HG03280 (cell line): ENCODE data around the gene KLK2.

Experiments
- ATAC-seq: cut with Tn5 transposase; IDR thresholded peaks from one replicate; pipeline ENCODE4 v1.9.1; 2021; ENCODE audit warnings: mild to moderate bottlenecking, moderate library complexity; ENCODE audit not compliant: unreplicated experiment

Gene KLK2

DNA sequence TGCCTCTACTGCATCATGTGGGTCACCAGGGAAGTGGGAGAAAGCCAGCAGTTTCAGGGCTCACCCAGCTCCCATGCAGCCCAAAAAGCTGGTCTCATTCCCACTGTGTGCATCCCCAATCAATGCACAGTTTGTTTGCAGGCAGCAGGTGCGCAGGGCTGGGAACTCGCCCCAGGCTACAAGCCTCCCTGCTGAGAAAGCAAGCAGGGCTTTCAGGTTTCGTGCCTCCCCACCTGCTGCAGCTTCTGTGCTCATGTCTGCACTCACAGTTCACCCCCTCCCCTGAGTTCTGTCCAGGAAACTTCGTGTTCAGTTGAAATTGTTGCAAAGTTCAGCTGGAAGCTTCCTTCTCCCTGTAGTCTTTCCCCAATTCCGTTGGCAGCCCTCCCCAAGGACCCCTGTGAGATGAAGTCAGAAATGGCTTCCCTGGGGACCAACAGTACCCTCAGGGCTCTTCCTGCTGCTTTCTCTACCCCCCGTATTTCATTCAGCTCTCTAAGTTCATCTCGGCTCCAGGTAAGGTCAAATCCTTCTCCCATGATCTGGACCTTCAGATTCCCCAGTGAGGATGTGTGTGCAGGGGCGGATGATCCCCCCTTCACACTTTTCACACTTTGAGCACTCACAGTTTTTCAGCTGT, 28.8 kb upstream of the KLK2 start:
- no peak for ATAC-seq

DNA sequence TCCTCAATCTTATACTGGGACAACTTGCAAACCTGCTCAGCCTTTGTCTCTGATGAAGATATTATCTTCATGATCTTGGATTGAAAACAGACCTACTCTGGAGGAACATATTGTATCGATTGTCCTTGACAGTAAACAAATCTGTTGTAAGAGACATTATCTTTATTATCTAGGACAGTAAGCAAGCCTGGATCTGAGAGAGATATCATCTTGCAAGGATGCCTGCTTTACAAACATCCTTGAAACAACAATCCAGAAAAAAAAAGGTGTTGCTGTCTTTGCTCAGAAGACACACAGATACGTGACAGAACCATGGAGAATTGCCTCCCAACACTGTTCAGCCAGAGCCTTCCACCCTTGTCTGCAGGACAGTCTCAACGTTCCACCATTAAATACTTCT, 22.5 kb upstream of the KLK2 start:
- no peak for ATAC-seq

GRCh38 chr19:50851620-50852019, 21.6 kb upstream of the KLK2 start:
- ATAC-seq: no peak

- ATAC-seq: no peak
Observed at GRCh38 chr19:50854636-50855410, 18.4 kb upstream of the KLK2 start, which contains the start of gene KLK3. KLK3 (plus strand) TSS chr19:50854915; CDS start chr19:50854956, 41 bp downstream.

- no peak for ATAC-seq
Observed at GRCh38 chr19:50857366-50857765, 15.9 kb upstream of the KLK2 start.

- ATAC-seq: no peak
Observed at GRCh38 chr19:50858886-50859285, 14.4 kb upstream of the KLK2 start.

DNA sequence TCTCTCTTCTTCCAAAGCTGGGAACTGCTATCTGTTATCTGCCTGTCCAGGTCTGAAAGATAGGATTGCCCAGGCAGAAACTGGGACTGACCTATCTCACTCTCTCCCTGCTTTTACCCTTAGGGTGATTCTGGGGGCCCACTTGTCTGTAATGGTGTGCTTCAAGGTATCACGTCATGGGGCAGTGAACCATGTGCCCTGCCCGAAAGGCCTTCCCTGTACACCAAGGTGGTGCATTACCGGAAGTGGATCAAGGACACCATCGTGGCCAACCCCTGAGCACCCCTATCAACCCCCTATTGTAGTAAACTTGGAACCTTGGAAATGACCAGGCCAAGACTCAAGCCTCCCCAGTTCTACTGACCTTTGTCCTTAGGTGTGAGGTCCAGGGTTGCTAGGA, 13.4 kb upstream of the KLK2 start:
- ATAC-seq: no peak

- no peak for ATAC-seq
Observed at GRCh38 chr19:50861010-50861409, 12.2 kb upstream of the KLK2 start.

DNA sequence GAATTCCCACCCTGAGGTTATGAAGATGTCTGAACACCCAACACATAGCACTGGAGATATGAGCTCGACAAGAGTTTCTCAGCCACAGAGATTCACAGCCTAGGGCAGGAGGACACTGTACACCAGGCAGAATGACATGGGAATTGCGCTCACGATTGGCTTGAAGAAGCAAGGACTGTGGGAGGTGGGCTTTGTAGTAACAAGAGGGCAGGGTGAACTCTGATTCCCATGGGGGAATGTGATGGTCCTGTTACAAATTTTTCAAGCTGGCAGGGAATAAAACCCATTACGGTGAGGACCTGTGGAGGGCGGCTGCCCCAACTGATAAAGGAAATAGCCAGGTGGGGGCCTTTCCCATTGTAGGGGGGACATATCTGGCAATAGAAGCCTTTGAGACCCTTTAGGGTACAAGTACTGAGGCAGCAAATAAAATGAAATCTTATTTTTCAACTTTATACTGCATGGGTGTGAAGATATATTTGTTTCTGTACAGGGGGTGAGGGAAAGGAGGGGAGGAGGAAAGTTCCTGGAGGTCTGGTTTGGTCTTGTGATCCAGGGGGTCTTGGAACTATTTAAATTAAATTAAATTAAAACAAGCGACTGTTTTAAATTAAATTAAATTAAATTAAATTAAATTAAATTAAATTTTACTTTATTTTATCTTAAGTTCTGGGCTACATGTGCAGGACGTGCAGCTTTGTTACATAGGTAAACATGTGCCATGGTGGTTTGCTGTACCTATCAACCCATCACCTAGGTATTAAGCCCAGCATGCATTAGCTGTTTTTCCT, 11.5 kb upstream of the KLK2 start:
- no peak for ATAC-seq

- no peak for ATAC-seq
Observed at GRCh38 chr19:50869479-50869878, 3.8 kb upstream of the KLK2 start.

DNA sequence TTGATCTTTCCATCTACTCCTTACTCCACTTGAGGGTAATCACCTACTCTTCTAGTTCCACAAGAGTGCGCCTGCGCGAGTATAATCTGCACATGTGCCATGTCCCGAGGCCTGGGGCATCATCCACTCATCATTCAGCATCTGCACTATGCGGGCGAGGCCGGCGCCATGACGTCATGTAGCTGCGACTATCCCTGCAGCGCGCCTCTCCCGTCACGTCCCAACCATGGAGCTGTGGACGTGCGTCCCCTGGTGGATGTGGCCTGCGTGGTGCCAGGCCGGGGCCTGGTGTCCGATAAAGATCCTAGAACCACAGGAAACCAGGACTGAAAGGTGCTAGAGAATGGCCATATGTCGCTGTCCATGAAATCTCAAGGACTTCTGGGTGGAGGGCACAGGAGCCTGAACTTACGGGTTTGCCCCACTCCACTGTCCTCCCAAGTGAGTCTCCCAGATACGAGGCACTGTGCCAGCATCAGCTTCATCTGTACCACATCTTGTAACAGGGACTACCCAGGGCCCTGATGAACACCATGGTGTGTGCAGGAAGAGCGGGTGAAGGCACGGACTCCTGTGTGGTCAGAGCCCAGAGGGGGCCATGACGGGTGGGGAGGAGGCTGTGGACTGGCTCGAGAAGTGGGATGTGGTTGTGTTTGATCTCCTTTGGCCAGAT, 2.7 kb upstream of the KLK2 start:
- no peak for ATAC-seq

DNA sequence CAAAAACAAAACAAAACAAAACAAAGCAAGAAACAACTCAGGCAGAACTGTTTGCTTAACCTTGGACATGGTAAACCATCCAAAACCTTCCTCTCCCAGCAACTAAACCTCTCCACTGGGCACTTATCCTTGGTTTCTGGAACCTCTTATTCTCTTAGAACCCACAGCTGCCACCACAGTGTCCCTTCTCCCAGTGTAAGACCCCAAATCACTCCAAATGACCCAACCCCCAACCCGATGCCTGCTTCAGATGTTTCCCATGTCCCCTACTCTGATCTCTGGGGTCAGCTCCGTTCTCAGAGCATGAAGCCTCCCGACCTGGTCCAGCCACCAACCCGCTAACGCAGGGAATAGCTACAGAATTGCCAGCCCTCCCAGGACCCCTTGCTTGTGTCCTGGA, 972 bp downstream of the KLK2 start:
- ATAC-seq: no peak

DNA sequence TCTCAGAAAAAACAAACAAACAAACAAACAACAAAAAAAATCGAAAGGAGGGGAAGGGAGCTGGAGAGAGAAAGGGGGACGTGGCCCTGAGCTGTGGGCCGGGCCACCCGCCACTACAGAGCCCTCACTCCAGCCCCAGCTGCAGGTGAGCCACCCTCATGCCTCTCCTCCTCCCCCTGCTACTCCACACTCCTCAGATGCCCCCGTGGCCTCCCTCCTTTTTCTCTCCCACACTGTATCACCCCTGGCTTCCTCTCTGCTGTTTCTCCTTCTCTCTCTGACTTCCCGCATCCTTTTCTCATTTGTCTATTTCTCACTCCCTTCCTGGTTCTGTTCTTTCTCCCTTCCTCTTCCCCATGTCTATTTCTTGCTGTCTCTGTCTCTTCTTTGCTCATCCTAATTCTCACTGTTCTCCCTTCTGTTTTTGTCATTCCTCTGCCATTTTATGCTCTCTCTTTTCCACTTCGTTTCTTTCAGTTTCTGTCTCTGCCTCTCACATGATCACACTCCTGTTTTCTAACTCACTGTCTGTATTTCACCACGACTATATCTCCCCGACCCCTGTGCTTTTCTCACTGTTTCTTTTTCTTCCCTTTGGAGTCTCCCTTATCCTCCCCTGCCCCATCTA, 2.7 kb downstream of the KLK2 start:
- ATAC-seq: no peak

DNA sequence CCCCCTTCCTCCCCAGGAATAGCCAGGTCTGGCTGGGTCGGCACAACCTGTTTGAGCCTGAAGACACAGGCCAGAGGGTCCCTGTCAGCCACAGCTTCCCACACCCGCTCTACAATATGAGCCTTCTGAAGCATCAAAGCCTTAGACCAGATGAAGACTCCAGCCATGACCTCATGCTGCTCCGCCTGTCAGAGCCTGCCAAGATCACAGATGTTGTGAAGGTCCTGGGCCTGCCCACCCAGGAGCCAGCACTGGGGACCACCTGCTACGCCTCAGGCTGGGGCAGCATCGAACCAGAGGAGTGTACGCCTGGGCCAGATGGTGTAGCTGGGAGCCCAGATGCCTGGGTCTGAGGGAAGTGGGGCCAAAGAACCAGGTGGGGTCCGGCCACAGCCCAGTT, 3.2 kb downstream of the KLK2 start:
- ATAC-seq: no peak

- no peak for ATAC-seq
Observed at GRCh38 chr19:50877338-50877737, 4.1 kb downstream of the KLK2 start.

- ATAC-seq: no peak
Observed at GRCh38 chr19:50878851-50879250, 5.6 kb downstream of the KLK2 start.

DNA sequence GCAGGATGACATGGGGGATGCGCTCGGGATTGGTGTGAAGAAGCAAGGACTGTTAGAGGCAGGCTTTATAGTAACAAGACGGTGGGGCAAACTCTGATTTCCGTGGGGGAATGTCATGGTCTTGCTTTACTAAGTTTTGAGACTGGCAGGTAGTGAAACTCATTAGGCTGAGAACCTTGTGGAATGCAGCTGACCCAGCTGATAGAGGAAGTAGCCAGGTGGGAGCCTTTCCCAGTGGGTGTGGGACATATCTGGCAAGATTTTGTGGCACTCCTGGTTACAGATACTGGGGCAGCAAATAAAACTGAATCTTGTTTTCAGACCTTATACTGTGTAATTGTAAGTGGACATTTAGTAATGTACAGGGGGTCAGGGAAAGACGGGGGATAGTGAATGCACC, 7.0 kb downstream of the KLK2 start:
- no peak for ATAC-seq

GRCh38 chr19:50882188-50882587, 8.9 kb downstream of the KLK2 start:
- no peak for ATAC-seq

DNA sequence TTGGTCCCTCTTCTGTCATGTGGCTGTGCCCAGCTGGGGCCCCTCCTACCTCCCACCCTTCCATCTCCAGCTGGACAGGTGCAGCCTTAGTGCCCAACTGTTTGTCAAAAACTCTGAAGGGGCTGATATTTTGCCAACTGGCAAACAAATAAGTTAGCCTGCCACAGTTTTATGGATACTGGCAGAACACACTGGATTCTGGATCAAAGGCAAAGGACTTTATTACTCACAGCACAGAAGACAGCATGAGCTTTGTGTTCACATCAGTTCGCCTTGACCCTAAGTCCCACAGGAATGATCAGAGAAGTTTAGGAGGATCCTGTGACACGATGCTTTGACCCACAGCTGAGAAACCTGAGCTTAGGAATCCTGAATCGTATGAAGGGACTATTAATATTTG, 16.4 kb downstream of the KLK2 start:
- ATAC-seq: no peak

- no peak for ATAC-seq
Observed at GRCh38 chr19:50890422-50891252, 17.4 kb downstream of the KLK2 start.
